Measurements from ENCODE around the gene ADD1. TPM values are rescaled to one million over a fixed set of nuclear protein-coding genes. Genes with fewer than 3 reads are reported as not detected.

ADD1 gene
- total and polyA plus RNA-seq, 2 experiments from 2014 or later = 175 to 219 TPM

DNA sequence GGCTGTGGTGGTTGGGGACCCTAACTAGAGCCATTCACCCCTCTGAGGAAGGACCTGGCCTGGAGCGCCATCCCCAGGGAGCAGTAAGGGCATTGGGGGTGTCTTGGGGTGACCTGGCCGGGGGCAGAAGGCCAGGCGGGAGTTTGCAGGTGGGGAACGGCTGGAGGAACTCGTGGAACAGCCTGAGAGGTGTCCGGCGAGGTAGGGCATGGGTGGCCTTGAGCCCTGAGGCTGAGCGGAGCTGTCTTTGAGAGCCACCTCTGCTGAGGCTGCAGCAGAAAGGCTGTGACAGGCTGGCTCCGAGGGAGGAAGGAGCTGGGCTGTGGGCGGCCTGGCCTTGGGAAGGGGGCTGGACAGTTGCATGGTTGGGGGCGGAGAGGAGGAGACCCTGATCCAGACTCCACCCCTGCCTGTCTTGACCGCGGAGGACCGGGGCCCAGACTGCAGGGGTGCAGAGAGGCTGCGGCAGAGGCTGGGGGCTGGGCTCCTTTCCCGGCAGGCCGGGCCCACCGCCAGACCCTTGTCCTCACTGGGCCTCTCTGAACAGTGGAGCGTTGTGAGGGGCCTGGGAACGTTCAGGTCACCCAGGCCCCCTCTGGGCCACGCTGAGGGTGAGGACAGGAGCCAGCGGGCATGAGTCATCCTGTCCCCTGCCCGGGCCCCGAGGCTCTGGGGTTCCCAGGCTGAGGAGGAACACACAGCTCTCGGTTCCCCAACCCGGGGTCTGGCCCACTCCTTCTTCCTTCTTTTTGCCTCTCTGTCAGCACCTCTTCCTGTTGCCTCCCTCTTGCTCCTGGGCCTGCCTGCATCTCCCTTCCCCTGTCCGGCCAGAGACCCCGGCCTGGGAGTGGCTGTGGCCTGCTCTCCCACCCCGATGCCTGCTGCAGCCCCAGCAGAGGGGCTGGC, 42.7 kb upstream of the ADD1 start:
- H2AFZ ChIP-seq = peak overlapping the region; percentile 51
- peak overlapping the region; percentile 64 for H3K9ac ChIP-seq
- no peaks in the 10 kb centered on the region for H4K20me1 ChIP-seq (ENCODE audit: insufficient read depth)
- peaks cover 25% of the 10 kb centered on the region for H3K4me1 ChIP-seq (ENCODE audit: insufficient read depth)
- 0 out of 2 replicates have a peak, but pooled peaks cover 2% of the 10 kb centered on the region for H3F3A ChIP-seq (ENCODE audit: insufficient read depth)
- peak overlapping the region; percentile 67 for H3K4me2 ChIP-seq (ENCODE audit: unreplicated experiment)
- no peaks in the 10 kb centered on the region for H3K36me3 ChIP-seq (ENCODE audit: low read depth)
- no peaks in the 10 kb centered on the region for H3K27me3 ChIP-seq (replicated peaks; ENCODE audit: insufficient read depth)
- H3K4me3 ChIP-seq = peak overlapping the region; percentile 20
- no peaks in the 10 kb centered on the region for H3K9me3 ChIP-seq (ENCODE audit: low read depth)
- peaks cover 94% of the 10 kb centered on the region for H3K79me2 ChIP-seq (ENCODE audit: insufficient read depth)
- H3K27ac ChIP-seq = peak overlapping the region; percentile 83
- H3K9me2 ChIP-seq (ENCODE audit: insufficient read depth) = no peaks in the 10 kb centered on the region
- DNase-seq = peak; percentile 69
- in situ Hi-C loops (cut with MboI) = no loop called here
- WGBS, 2 experiments (ENCODE audit: low coverage in 1 of 2, low lambda C conversion rate in 2 of 2, missing lambda C conversion rate in 2 of 2) = 20 to 22% methylated on average over 24 to 28 of the region's 29 CpGs
- TF ChIP-seq EZH2 (IDR thresholded peaks at IDR 0.05; ENCODE audit: insufficient read depth, poor library complexity, severe bottlenecking) (no peak), EZH2phosphoT487 (IDR thresholded peaks at IDR 0.05; ENCODE audit: insufficient read depth, low read depth) (no peak)

DNA sequence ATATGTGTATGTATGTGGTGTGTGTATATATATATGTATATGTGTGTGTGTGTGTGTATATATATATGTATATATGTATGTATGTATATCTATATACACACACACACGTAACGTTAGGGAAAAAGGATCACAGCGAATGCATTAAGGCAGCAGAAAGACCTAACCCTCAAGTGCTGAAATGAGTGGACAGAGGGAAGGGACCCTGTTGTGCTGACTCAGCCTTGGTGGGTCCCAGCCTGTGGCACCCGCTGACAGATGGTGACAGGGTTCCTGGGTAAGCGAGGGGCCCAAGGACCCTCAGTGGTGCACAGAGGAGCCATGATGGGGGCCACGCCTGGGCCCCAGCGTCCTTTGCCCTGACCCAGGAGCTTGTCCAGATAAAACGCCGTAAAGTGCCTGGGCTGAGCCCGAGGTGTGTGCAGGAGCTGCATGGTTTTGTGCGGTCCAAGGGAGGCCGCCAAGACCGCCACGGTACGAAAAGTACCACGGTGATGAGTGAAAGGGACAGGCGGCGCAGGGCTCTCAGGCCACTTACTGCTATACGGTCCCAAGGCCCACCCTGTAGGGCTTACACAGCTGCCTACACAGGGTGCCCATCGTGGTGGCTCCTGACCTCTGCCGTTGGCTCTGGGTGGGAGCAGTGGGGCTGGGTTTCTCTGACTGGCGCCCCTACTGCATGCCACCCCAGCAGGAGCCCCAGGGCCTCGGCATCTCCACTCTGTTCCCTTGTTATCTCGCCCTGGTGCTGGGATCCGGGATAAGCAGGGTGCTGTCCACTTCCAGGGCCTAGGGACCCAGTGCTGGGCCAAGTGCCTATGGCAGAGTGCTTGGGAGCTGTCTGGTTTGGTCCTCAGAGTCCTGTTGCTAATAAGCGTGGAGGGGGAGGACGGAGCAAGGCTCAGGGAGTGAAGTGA, 40.8 kb upstream of the ADD1 start:
- in situ Hi-C loops (cut with MboI) = no loop called here
- TF ChIP-seq EZH2 (IDR thresholded peaks at IDR 0.05; ENCODE audit: insufficient read depth, poor library complexity, severe bottlenecking) (no peak), EZH2phosphoT487 (IDR thresholded peaks at IDR 0.05; ENCODE audit: insufficient read depth, low read depth) (no peak)
- Histone ChIP-seq H3K36me3 (ENCODE audit: low read depth) (no peaks in the 10 kb centered on the region), H3K4me2 (ENCODE audit: unreplicated experiment) (no peak overlapping the region), H3K9me3 (ENCODE audit: low read depth) (no peaks in the 10 kb centered on the region), H3K9me2 (ENCODE audit: insufficient read depth) (no peaks in the 10 kb centered on the region), H3K9ac (no peak overlapping the region), H3K79me2 (ENCODE audit: insufficient read depth) (peaks cover 95% of the 10 kb centered on the region), H3K4me1 (ENCODE audit: insufficient read depth) (peaks cover 15% of the 10 kb centered on the region), H3K27ac (no peak overlapping the region), H3K4me3 (no peak overlapping the region), H4K20me1 (ENCODE audit: insufficient read depth) (no peaks in the 10 kb centered on the region), H3F3A (ENCODE audit: insufficient read depth) (no peaks in the 10 kb centered on the region), H2AFZ (no peak overlapping the region), H3K27me3 (replicated peaks; ENCODE audit: insufficient read depth) (no peaks in the 10 kb centered on the region)
- WGBS, 2 experiments (ENCODE audit: low coverage in 1 of 2, low lambda C conversion rate in 2 of 2, missing lambda C conversion rate in 2 of 2) = 95 to 99% methylated on average over 27 of the region's 27 CpGs
- DNase-seq = no peak

DNA sequence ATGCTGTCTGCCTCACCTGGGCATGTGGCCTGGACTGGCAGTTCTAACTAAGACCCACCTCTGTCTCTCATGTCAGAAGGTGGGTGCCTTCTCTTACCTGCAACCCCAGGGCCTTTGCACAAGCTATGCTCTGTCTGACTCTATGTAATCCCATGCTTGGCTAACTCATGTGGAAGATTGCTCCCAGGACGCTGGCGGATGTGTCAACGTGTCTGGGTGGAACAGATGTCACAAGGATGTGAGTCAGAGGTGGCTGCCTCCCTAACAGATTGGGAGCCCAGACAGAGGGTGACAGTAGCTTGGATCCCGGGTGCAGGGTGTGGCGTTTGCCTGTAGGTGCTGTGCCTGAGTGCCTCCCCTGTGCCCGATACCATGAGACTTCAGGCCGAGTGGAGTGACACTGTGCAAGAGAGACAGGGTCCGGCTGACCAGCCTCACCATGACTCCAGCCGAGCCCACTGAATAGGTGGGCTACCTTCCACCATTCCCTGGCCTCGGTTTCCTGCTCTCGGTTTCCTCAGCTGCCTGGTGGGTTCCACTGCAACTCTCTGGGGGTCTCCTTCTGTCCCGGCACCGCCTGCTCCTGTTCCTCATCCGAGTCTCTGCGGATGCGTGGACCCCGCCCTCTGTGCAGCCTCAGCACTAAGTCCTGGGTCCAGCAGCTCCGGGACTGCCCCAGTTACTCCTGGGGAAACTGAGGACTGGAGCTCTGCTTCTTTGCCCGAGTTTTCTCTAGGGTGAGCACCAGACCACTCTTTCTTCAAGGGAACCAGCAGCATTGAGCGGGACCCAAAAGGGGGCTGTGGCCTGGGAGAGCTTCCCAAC, 39.8 kb upstream of the ADD1 start:
- Histone ChIP-seq H3K79me2 (ENCODE audit: insufficient read depth) (peaks cover 92% of the 10 kb centered on the region), H3K9ac (no peak overlapping the region), H3K9me2 (ENCODE audit: insufficient read depth) (no peaks in the 10 kb centered on the region), H3K36me3 (ENCODE audit: low read depth) (no peaks in the 10 kb centered on the region), H3K4me1 (ENCODE audit: insufficient read depth) (peaks cover 15% of the 10 kb centered on the region), H3K27ac (no peak overlapping the region), H3K27me3 (replicated peaks; ENCODE audit: insufficient read depth) (no peaks in the 10 kb centered on the region), H3F3A (ENCODE audit: insufficient read depth) (no peaks in the 10 kb centered on the region), H4K20me1 (ENCODE audit: insufficient read depth) (no peaks in the 10 kb centered on the region), H3K9me3 (ENCODE audit: low read depth) (no peaks in the 10 kb centered on the region), H2AFZ (no peak overlapping the region), H3K4me3 (no peak overlapping the region), H3K4me2 (ENCODE audit: unreplicated experiment) (no peak overlapping the region)
- WGBS, 2 experiments (ENCODE audit: low coverage in 1 of 2, low lambda C conversion rate in 2 of 2, missing lambda C conversion rate in 2 of 2) = 54 to 65% methylated on average over 20 of the region's 20 CpGs
- TF ChIP-seq EZH2phosphoT487 (IDR thresholded peaks at IDR 0.05; ENCODE audit: insufficient read depth, low read depth) = no peak
- TF ChIP-seq EZH2 (IDR thresholded peaks at IDR 0.05; ENCODE audit: insufficient read depth, poor library complexity, severe bottlenecking) = no peak
- DNase-seq = peak; percentile 66
- in situ Hi-C loops (cut with MboI) = no loop called here

Data from GM23248 (cell line).